Natural killer cell (primary cell): ENCODE data around the gene PANK2. TPM values are rescaled to one million over a fixed set of nuclear protein-coding genes. Genes with fewer than 3 reads are reported as not detected.

Experiments
- ATAC-seq, 3 donors: fragments of 150-1000 bp in 2 of 3; fragments of 200-7000 bp in 1 of 3; cut with Tn5 transposase; 1 replicate in 1 of 3; 2 replicates in 2 of 3; pipeline ENCODE4 v1.10.0; 2021; ENCODE audit warnings: mild to moderate bottlenecking in 2 of 3, moderate library complexity in 2 of 3
- DNase-seq, 2 donors: peaks; one replicate each; pipeline versions ENCODE4 v3.0.0 to v3.0.0-alpha.2; 2013 to 2021; ENCODE audit warnings: mixed read lengths in 1 of 2
- H3K27ac ChIP-seq: one replicate; pipeline ENCODE4 v1.5.1; 2013; ENCODE audit warnings: mild to moderate bottlenecking, low read length
- H3K27me3 ChIP-seq: one replicate; pipeline ENCODE4 v1.6.1; 2013; ENCODE audit warnings: low read length; ENCODE audit not compliant: control insufficient read depth, insufficient read depth
- H3K36me3 ChIP-seq: one replicate; pipeline ENCODE4 v1.6.1; 2013; ENCODE audit warnings: low read length; ENCODE audit not compliant: control insufficient read depth, insufficient read depth
- H3K4me1 ChIP-seq: one replicate; pipeline ENCODE4 v1.6.1; 2013; ENCODE audit warnings: low read length; ENCODE audit not compliant: control insufficient read depth, insufficient read depth
- H3K4me3 ChIP-seq: one replicate; pipeline ENCODE4 v1.5.1; 2013; ENCODE audit warnings: low read length
- H3K9me3 ChIP-seq: one replicate; pipeline ENCODE4 v1.6.1; 2013; ENCODE audit warnings: low read length; ENCODE audit not compliant: control insufficient read depth, insufficient read depth
- H3K27ac Mint-ChIP-seq, 2 donors: one replicate each; pipeline ENCODE4 v1.8.0; 2022; ENCODE audit warnings: mild to moderate bottlenecking in 2 of 2, mixed read lengths in 2 of 2, moderate library complexity in 1 of 2
- H3K27me3 Mint-ChIP-seq, 2 donors: one replicate each; pipeline ENCODE4 v1.8.0; 2022; ENCODE audit warnings: low read depth in 2 of 2, mixed read lengths in 2 of 2
- H3K36me3 Mint-ChIP-seq: one replicate; pipeline ENCODE4 v1.8.0; 2022; ENCODE audit warnings: mixed read lengths
- H3K4me1 Mint-ChIP-seq, 2 donors: one replicate each; pipeline ENCODE4 v1.8.0; 2022; ENCODE audit warnings: mixed read lengths in 2 of 2
- H3K4me3 Mint-ChIP-seq: one replicate; pipeline ENCODE4 v1.8.0; 2022; ENCODE audit warnings: mild to moderate bottlenecking, moderate library complexity, mixed read lengths
- H3K9me3 Mint-ChIP-seq, 2 donors: one replicate each; pipeline ENCODE4 v1.8.0; 2022; ENCODE audit warnings: mixed read lengths in 2 of 2
- CTCF ChIP-seq: fragments of 200-600 bp; IDR thresholded peaks from one replicate; pipeline ENCODE4 v1.8.0; 2022; ENCODE audit warnings: antibody characterized with exemption
- WGBS: methylation state at CpG from one replicate; pipeline ENCODE4 v1.1.7; 2013; ENCODE audit warnings: missing lambda C conversion rate; ENCODE audit not compliant: insufficient coverage; 5-methylcytosine and 5-hydroxymethylcytosine counted together
- intact Hi-C: fragments of 100-400 bp; cut with micrococcal nuclease; formaldehyde crosslinking; loops from one replicate; pipeline ENCODE4 v1.14.2; 2022
- total RNA-seq, 4 donors: library from RNA; stranded (reverse); fragments of 120-200 nt in 1 of 4; gene quantifications; one replicate each; pipeline versions ENCODE4 v1.2.3 to v1.2.4, GENCODE V29; 2013 to 2022

The PANK2 gene
- total RNA-seq, 3 donors from 2014 or later (not counting 1 experiment from before 2014, with no cell fraction given) = 50.5 to 74.3 (median 61.3) TPM

- no peaks in the 10 kb centered on the region for H3K27me3 Mint-ChIP-seq
- DNase-seq = no peak
- no peak overlapping the region for H3K27ac Mint-ChIP-seq
Observed at GRCh38 chr20:3861191-3861590, 28.0 kb upstream of the PANK2 start.

GRCh38 chr20:3862333-3862732 is 26.9 kb upstream of the PANK2 start:
- peaks cover under 1% of the 10 kb centered on the region for H3K36me3 Mint-ChIP-seq

More at GRCh38 chr20:3861191-3861590, 28.0 kb upstream of the PANK2 start:
- Mint-ChIP-seq H3K9me3 (no peaks in the 10 kb centered on the region), H3K4me3 (no peak overlapping the region), H3K4me1 (peaks cover 6 to 9% of the 10 kb centered on the region in 2 donors), H3K36me3 (peaks cover 7% of the 10 kb centered on the region)
- Histone ChIP-seq H3K27ac (no peak overlapping the region), H3K9me3 (no peaks in the 10 kb centered on the region), H3K4me1 (no peaks in the 10 kb centered on the region), H3K36me3 (peaks cover 72% of the 10 kb centered on the region), H3K4me3 (no peak overlapping the region), H3K27me3 (no peaks in the 10 kb centered on the region)
- TF ChIP-seq CTCF = no peak
- no peak for ATAC-seq
- WGBS = 93% methylated on average over 7 of the region's 7 CpGs
- intact Hi-C loops = no loop called here

GRCh38 chr20:3863317-3863716 is 25.9 kb upstream of the PANK2 start:
- peak overlapping the region in 1 of 2 donors; percentile 38 for H3K27ac Mint-ChIP-seq
- 79% methylated on average over 7 of the region's 7 CpGs for WGBS
- no peak for ATAC-seq

More at GRCh38 chr20:3862333-3862732, 26.9 kb upstream of the PANK2 start:
- TF ChIP-seq CTCF = no peak
- Histone ChIP-seq H3K27ac (no peak overlapping the region), H3K4me1 (no peaks in the 10 kb centered on the region), H3K36me3 (peaks cover 74% of the 10 kb centered on the region), H3K4me3 (no peak overlapping the region), H3K27me3 (no peaks in the 10 kb centered on the region), H3K9me3 (no peaks in the 10 kb centered on the region)
- WGBS = 100% methylated on average over 1 of the region's 1 CpG
- ATAC-seq (no peak), DNase-seq (no peak)
- no peaks in the 10 kb centered on the region for H3K27me3 Mint-ChIP-seq
- intact Hi-C loops = no loop called here
- no peak overlapping the region for H3K27ac Mint-ChIP-seq
- H3K4me1 Mint-ChIP-seq = peaks cover 0 to 4% of the 10 kb centered on the region in 2 donors
- no peak overlapping the region for H3K4me3 Mint-ChIP-seq
- H3K9me3 Mint-ChIP-seq = no peaks in the 10 kb centered on the region

More at GRCh38 chr20:3863317-3863716, 25.9 kb upstream of the PANK2 start:
- DNase-seq = no peak
- Mint-ChIP-seq H3K36me3 (no peaks in the 10 kb centered on the region), H3K4me1 (peaks cover 0 to 4% of the 10 kb centered on the region in 2 donors), H3K9me3 (no peaks in the 10 kb centered on the region), H3K4me3 (no peak overlapping the region), H3K27me3 (no peaks in the 10 kb centered on the region)
- intact Hi-C loops = no loop called here
- Histone ChIP-seq H3K4me1 (no peaks in the 10 kb centered on the region), H3K27ac (no peak overlapping the region), H3K27me3 (no peaks in the 10 kb centered on the region), H3K36me3 (peaks cover 68% of the 10 kb centered on the region), H3K4me3 (no peak overlapping the region), H3K9me3 (no peaks in the 10 kb centered on the region)
- TF ChIP-seq CTCF = no peak
